ENCODE measurements around the gene ABCC8. TPM values are rescaled to one million over a fixed set of nuclear protein-coding genes. Genes with fewer than 3 reads are reported as not detected.

Gene ABCC8
- total RNA-seq, 1 experiment from 2014 or later = 2.4 TPM

- no peak for DNase-seq
- Histone ChIP-seq H2BK12ac (ENCODE audit: insufficient read length, low read depth, low read length) (no peak overlapping the region), H2BK20ac (ENCODE audit: low read depth, low read length, poor library complexity, severe bottlenecking) (no peak overlapping the region), H3K14ac (ENCODE audit: insufficient read depth, low read length) (no peak overlapping the region), H3K23me2 (ENCODE audit: insufficient read length, low read depth, low read length, poor library complexity, severe bottlenecking) (no peaks in the 10 kb centered on the region), H4K8ac (replicated peaks; ENCODE audit: insufficient read length, low read depth, low read length) (no peak overlapping the region), H3K56ac (ENCODE audit: insufficient read length, low read depth, low read length) (no peak overlapping the region), H2AK5ac (ENCODE audit: insufficient read length, low read length) (no peak overlapping the region), H4K5ac (ENCODE audit: insufficient read length, low read depth, low read length) (no peak overlapping the region), H4K20me1 (ENCODE audit: control insufficient read depth, insufficient read depth, insufficient read length) (no peaks in the 10 kb centered on the region), H3K9ac (ENCODE audit: extremely low read depth, insufficient read length, low read length) (no peak overlapping the region), H3K4ac (ENCODE audit: low read depth, low read length) (no peak overlapping the region), H2BK5ac (ENCODE audit: insufficient read length, low read length) (no peak overlapping the region), H3K18ac (ENCODE audit: insufficient read length, low read depth, low read length) (no peak overlapping the region), H3K79me1 (ENCODE audit: insufficient read depth, low read depth, low read length, poor library complexity, severe bottlenecking) (no peaks in the 10 kb centered on the region), H4K91ac (ENCODE audit: insufficient read length, low read depth, low read length) (no peak overlapping the region), H3K27ac (ENCODE audit: insufficient read length, low read depth, low read length) (no peak overlapping the region), H2AFZ (ENCODE audit: low read length) (no peak overlapping the region), H3K27me3 (ENCODE audit: insufficient read depth, low read length) (peaks cover 16% of the 10 kb centered on the region; the same call in 1 of the 2 replicates), H3K4me1 (ENCODE audit: insufficient read depth, low read length) (no peaks in the 10 kb centered on the region), H3T11ph (ENCODE audit: low read length) (no peak overlapping the region), H3K79me2 (ENCODE audit: insufficient read depth, low read length) (no peaks in the 10 kb centered on the region), H2BK15ac (ENCODE audit: low read depth, low read length) (no peak overlapping the region), H2BK120ac (ENCODE audit: low read depth, low read length, poor library complexity, severe bottlenecking) (no peak overlapping the region), H3K23ac (ENCODE audit: insufficient read length, low read depth, low read length) (no peak overlapping the region), H3K9me3 (ENCODE audit: control insufficient read depth, low read depth, low read length) (no peaks in the 10 kb centered on the region), H3K4me2 (ENCODE audit: insufficient read depth, insufficient read length, low read length) (no peak overlapping the region)
- Mint-ChIP-seq H3K4me1 (peaks cover 18 to 19% of the 10 kb centered on the region in 2 experiments), H3K36me3 (ENCODE audit: insufficient read depth in 1 of 3, low read depth in 3 of 3) (peaks cover 0 to 7% (median 4%) of the 10 kb centered on the region in 3 experiments; a peak in 3 of 7 replicates), H3K9me3 (peaks cover 4 to 5% of the 10 kb centered on the region in 2 experiments; a peak in 4 of 5 replicates), H3K4me3 (no peak overlapping the region), H3K27me3 (ENCODE audit: low read depth) (peaks cover 49% of the 10 kb centered on the region), H3K27ac (no peak overlapping the region)
- WGBS (ENCODE audit: extremely low coverage, insufficient read length, low lambda C conversion rate) = no CpG with 5 or more reads among the region's 2 CpGs
- no peak for TF ChIP-seq CTCF (conservative IDR thresholded peaks at IDR 0.05)
Observed at GRCh38 chr11:17443423-17443822, 33.2 kb downstream of the ABCC8 start.

Data from H9 (cell line).